ENCODE results near the gene CFAP298. TPM values are rescaled to one million over a fixed set of nuclear protein-coding genes. Genes with fewer than 3 reads are reported as not detected.

Gene CFAP298
- total RNA-seq, 4 donors from 2014 or later: 26.0 to 37.1 (median 31.5) TPM

DNA sequence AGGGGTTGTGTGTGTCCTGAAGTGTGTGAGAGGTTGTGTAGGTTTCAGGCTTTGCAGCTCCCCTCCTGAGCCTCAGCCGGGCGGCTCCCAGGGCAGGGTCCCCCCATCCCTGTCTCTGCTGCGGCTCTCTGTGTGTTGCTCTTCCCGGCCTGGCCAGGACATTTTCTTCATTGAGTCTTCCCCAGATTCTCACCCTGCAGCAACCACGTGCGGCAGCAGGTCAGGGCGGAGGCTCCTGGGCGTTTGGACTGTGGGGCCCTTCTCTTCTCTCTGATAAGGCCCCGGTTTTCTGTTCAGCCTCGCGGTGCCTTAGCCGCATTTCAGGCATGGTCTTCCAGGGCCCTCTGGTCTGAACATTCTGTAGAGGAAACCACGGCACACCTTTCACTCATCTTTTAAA, 25.1 kb downstream of the CFAP298 start:
- H3K9me3 ChIP-seq: no peaks in the 10 kb centered on the region
- TF ChIP-seq, protein P1, sequence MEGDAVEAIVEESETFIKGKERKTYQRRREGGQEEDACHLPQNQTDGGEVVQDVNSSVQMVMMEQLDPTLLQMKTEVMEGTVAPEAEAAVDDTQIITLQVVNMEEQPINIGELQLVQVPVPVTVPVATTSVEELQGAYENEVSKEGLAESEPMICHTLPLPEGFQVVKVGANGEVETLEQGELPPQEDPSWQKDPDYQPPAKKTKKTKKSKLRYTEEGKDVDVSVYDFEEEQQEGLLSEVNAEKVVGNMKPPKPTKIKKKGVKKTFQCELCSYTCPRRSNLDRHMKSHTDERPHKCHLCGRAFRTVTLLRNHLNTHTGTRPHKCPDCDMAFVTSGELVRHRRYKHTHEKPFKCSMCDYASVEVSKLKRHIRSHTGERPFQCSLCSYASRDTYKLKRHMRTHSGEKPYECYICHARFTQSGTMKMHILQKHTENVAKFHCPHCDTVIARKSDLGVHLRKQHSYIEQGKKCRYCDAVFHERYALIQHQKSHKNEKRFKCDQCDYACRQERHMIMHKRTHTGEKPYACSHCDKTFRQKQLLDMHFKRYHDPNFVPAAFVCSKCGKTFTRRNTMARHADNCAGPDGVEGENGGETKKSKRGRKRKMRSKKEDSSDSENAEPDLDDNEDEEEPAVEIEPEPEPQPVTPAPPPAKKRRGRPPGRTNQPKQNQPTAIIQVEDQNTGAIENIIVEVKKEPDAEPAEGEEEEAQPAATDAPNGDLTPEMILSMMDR (IDR thresholded peaks at IDR 0.05): no peak
- no peak for TF ChIP-seq POLR2A (IDR thresholded peaks at IDR 0.05)
- no peak for TF ChIP-seq EP300 (IDR thresholded peaks at IDR 0.05)
- TF ChIP-seq POLR2AphosphoS5 (IDR thresholded peaks at IDR 0.05): no peak
- no peak overlapping the region for H3K4me3 ChIP-seq
- no peaks in the 10 kb centered on the region for H3K27me3 ChIP-seq
- no peak overlapping the region for H3K27ac ChIP-seq
- H3K4me1 ChIP-seq: no peaks in the 10 kb centered on the region
- DNase-seq (ENCODE audit: low spot score in 2 of 2): no peak
- WGBS: 71% methylated on average over 11 of the region's 13 CpGs
- no peaks in the 10 kb centered on the region for H3K36me3 ChIP-seq

DNA sequence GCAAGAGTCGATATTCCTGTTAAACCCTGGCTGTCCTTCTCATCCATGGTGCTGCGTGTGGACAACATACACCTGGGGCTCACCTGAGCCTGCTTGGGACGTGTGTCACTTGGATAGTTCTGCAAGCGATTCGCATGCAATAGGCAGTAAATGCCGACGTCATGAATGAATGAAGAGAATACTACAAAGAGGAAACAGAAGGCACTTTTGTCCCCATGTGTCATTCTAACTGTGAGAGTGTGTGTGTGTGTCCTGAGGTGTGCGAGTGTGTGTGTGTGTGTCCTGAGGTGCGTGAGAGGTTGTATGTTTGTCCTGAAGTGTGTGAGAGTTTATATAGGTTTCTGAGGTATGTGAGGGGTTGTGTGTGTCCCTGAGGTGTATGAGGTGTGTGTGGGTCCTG, 26.2 kb downstream of the CFAP298 start:
- H3K4me3 ChIP-seq: no peak overlapping the region
- no peaks in the 10 kb centered on the region for H3K9me3 ChIP-seq
- DNase-seq (ENCODE audit: low spot score in 2 of 2): no peak
- no peaks in the 10 kb centered on the region for H3K4me1 ChIP-seq
- 89% methylated on average over 9 of the region's 9 CpGs for WGBS
- no peaks in the 10 kb centered on the region for H3K36me3 ChIP-seq
- H3K27ac ChIP-seq: no peak overlapping the region
- H3K27me3 ChIP-seq: no peaks in the 10 kb centered on the region
- TF ChIP-seq, protein P1 (IDR thresholded peaks at IDR 0.05): no peak
- TF ChIP-seq POLR2AphosphoS5 (IDR thresholded peaks at IDR 0.05) (no peak), EP300 (IDR thresholded peaks at IDR 0.05) (no peak), POLR2A (IDR thresholded peaks at IDR 0.05) (no peak)

DNA sequence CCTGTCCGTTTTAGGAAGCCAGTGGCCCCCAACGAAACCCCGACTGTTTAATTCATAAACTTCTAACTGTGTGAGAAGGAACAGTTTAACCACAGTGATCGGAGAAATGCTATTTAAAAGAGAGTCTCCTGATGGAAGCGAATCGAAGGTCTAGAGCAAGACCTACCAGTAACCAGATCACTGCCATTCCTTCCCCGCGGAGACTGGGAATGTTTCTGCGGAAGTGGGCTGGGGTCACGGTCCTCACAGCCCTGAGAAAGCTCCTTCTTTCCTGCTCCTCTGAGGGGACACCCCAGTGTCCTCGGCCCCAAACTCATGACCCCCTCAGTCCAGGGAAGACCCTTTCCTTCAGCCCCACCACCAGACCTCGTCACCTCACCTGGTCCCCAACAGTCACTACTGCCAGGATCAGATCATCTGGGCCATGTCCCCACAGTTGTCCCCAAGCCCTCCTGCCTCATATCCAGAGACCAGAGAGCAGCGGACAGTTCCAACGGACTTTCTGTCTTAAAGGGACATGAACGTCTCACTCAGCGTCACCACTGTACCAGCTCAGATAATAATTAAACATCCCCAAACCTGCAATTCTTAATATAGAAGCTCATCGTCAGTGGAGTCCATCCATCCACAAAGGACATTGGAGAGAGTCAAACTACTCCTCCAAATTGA, 27.0 kb downstream of the CFAP298 start, which contains the start of gene TCP10L:
Gene TCP10L (minus strand): TSS at position 482 of the 669 bp plus-strand sequence. CDS start 1,219 bp downstream, outside the sequence.
- TF ChIP-seq POLR2A (IDR thresholded peaks at IDR 0.05) (no peak), POLR2AphosphoS5 (IDR thresholded peaks at IDR 0.05) (no peak)
- 82% methylated on average over 17 of the region's 17 CpGs for WGBS
- Histone ChIP-seq H3K4me3 (no peak within 1 kb of the TSS), H3K27me3 (no peaks in the 10 kb centered on the region), H3K9me3 (no peaks in the 10 kb centered on the region), H3K36me3 (no peaks in the 10 kb centered on the region), H3K27ac (no peak within 1 kb of the TSS), H3K4me1 (no peaks in the 10 kb centered on the region)
- no peak for DNase-seq (ENCODE audit: low spot score in 2 of 2)

DNA sequence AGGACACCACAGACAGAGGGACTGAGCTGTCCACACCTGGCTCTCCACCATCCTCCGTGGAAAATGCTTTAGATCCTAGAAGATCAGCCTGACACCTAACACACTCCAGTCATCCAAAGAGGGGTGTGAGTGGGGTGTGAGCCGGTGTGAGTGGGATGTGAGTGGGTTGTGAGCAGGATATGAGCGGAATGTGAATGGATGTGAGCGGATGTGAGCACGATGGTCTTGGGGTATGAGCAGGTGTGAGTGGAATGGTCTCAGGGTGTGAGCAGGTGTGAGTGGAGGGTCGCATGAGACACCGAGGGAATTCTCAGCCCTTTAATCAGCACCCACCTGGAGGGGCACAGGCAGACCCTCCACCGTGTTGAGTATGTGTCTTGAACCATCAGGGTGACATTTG, 27.7 kb downstream of the CFAP298 start:
- 85% methylated on average over 8 of the region's 8 CpGs for WGBS

DNA sequence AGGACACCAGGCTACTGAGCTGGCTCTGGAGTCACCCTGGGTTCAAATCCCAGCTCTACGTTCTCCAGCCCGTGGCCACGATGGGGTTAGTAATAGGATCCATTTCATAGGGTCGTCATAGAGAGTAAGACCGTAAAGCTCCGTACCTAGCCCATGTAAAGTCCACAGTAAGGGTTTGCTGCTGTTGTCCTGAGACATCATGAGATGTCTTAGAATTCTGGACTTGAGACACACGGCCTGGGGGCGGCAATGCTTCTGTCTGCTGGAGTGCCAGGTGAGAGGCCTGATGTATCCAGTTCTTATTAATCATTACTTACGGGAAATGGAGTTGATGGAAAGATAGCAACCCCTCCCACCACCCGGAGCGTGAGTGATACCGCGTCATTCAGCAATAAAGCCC, 30.4 kb downstream of the CFAP298 start:
- Histone ChIP-seq H3K27ac (no peak overlapping the region), H3K27me3 (no peaks in the 10 kb centered on the region), H3K9me3 (no peaks in the 10 kb centered on the region), H3K4me3 (no peak overlapping the region), H3K36me3 (no peaks in the 10 kb centered on the region), H3K4me1 (no peaks in the 10 kb centered on the region)
- WGBS: 94% methylated on average over 10 of the region's 13 CpGs
- peak in 1 of 2 donors; percentile 55 for DNase-seq (ENCODE audit: low spot score in 2 of 2)
- TF ChIP-seq, protein P1 (IDR thresholded peaks at IDR 0.05): no peak
- no peak for TF ChIP-seq EP300 (IDR thresholded peaks at IDR 0.05)
- no peak for TF ChIP-seq POLR2A (IDR thresholded peaks at IDR 0.05)
- no peak for TF ChIP-seq POLR2AphosphoS5 (IDR thresholded peaks at IDR 0.05)

More for the DNA sequence above, 27.7 kb downstream of the CFAP298 start:
- no peak for TF ChIP-seq POLR2AphosphoS5 (IDR thresholded peaks at IDR 0.05)
- no peak for TF ChIP-seq POLR2A (IDR thresholded peaks at IDR 0.05)
- TF ChIP-seq, protein P1 (IDR thresholded peaks at IDR 0.05): no peak
- no peak for TF ChIP-seq EP300 (IDR thresholded peaks at IDR 0.05)
- H3K9me3 ChIP-seq: no peaks in the 10 kb centered on the region
- no peaks in the 10 kb centered on the region for H3K27me3 ChIP-seq
- DNase-seq (ENCODE audit: low spot score in 2 of 2): no peak
- no peak overlapping the region for H3K4me3 ChIP-seq
- H3K36me3 ChIP-seq: no peaks in the 10 kb centered on the region
- no peaks in the 10 kb centered on the region for H3K4me1 ChIP-seq
- no peak overlapping the region for H3K27ac ChIP-seq
